ENCODE measurements around the gene TIMP3. TPM values are rescaled to one million over a fixed set of nuclear protein-coding genes. Genes with fewer than 3 reads are reported as not detected.

Gene TIMP3
- total and polyA plus RNA-seq, 10 donors: 19.7 to 689 (median 367) TPM

GRCh38 chr22:32760396-32760795, 41.1 kb upstream of the TIMP3 start:
- H3K4me1 ChIP-seq: peaks cover 0 to 35% (median 13%) of the 10 kb centered on the region in 6 donors
- WGBS, 5 donors: 67 to 83% (median 75%) methylated on average over 6 of the region's 6 CpGs
- peak overlapping the region in 4 of 8 donors; percentile 54 to 76 (median 74) for H3K27ac ChIP-seq
- no peak for TF ChIP-seq POLR2AphosphoS5 (IDR thresholded peaks at IDR 0.05)
- no peak for TF ChIP-seq CTCF (IDR thresholded peaks at IDR 0.05 in 8 of 11, conservative IDR thresholded peaks at IDR 0.05 in 3 of 11)
- TF ChIP-seq POLR2A (IDR thresholded peaks at IDR 0.05): no peak
- peaks cover 0 to 37% (median 0%) of the 10 kb centered on the region in 7 donors for H3K27me3 ChIP-seq (replicated peaks in 1 of 7)
- H3K4me3 ChIP-seq: no peak overlapping the region
- intact Hi-C loops (cut with DNase I; ENCODE audit: low total_unique reads): no loop called here
- H3K36me3 ChIP-seq: no peaks in the 10 kb centered on the region
- no peaks in the 10 kb centered on the region for H3K9me3 ChIP-seq
- no peak for DNase-seq

GRCh38 chr22:32760815-32761214, 40.7 kb upstream of the TIMP3 start:
- intact Hi-C loops (cut with DNase I; ENCODE audit: low total_unique reads): no loop called here
- WGBS, 5 donors: 33 to 54% (median 38%) methylated on average over 4 of the region's 4 CpGs
- H3K9me3 ChIP-seq: no peaks in the 10 kb centered on the region
- H3K27me3 ChIP-seq (replicated peaks in 1 of 7): peaks cover 0 to 38% (median 0%) of the 10 kb centered on the region in 7 donors
- H3K27ac ChIP-seq: peak overlapping the region in 4 of 8 donors; percentile 54 to 76 (median 74)
- DNase-seq: no peak
- TF ChIP-seq POLR2AphosphoS5 (IDR thresholded peaks at IDR 0.05) (peak; percentile 10 to 84 (median 80)), CTCF (IDR thresholded peaks at IDR 0.05 in 8 of 11, conservative IDR thresholded peaks at IDR 0.05 in 3 of 11) (no peak)
- H3K36me3 ChIP-seq: no peaks in the 10 kb centered on the region
- no peak overlapping the region for H3K4me3 ChIP-seq
- peaks cover 0 to 39% (median 13%) of the 10 kb centered on the region in 6 donors for H3K4me1 ChIP-seq

- Histone ChIP-seq H3K27ac (peak overlapping the region in 4 of 8 donors; percentile 32 to 76 (median 74)), H3K9me3 (no peaks in the 10 kb centered on the region), H3K4me3 (no peak overlapping the region), H3K27me3 (replicated peaks in 1 of 7) (peaks cover 0 to 38% (median 0%) of the 10 kb centered on the region in 7 donors), H3K4me1 (peaks cover 0 to 39% (median 13%) of the 10 kb centered on the region in 6 donors), H3K36me3 (no peaks in the 10 kb centered on the region)
- no peak for DNase-seq
- intact Hi-C loops (cut with DNase I; ENCODE audit: low total_unique reads): no loop called here
- no peak for TF ChIP-seq CTCF (IDR thresholded peaks at IDR 0.05 in 8 of 11, conservative IDR thresholded peaks at IDR 0.05 in 3 of 11)
- no peak for TF ChIP-seq POLR2AphosphoS5 (IDR thresholded peaks at IDR 0.05)
- no peak for TF ChIP-seq POLR2A (IDR thresholded peaks at IDR 0.05)
- 24 to 55% (median 28%) methylated on average over 9 of the region's 9 CpGs for WGBS, 5 donors
Observed at GRCh38 chr22:32761251-32761903, 40.1 kb upstream of the TIMP3 start.

- H3K27me3 ChIP-seq (replicated peaks in 1 of 7): peaks cover 0 to 38% (median 0%) of the 10 kb centered on the region in 7 donors
- TF ChIP-seq CTCF (IDR thresholded peaks at IDR 0.05 in 8 of 11, conservative IDR thresholded peaks at IDR 0.05 in 3 of 11) (no peak), POLR2A (IDR thresholded peaks at IDR 0.05) (no peak), POLR2AphosphoS5 (IDR thresholded peaks at IDR 0.05) (peak in 1 of 3 donors; percentile 47)
- H3K9me3 ChIP-seq: peaks cover 0 to 9% (median 0%) of the 10 kb centered on the region in 8 donors
- DNase-seq: no peak
- 44 to 62% (median 53%) methylated on average over 16 of the region's 16 CpGs for WGBS, 5 donors
- peak overlapping the region; percentile 36 to 83 (median 66) for H3K27ac ChIP-seq
- peaks cover 0 to 39% (median 13%) of the 10 kb centered on the region in 6 donors for H3K4me1 ChIP-seq
- no peak overlapping the region for H3K4me3 ChIP-seq
- intact Hi-C loops (cut with DNase I; ENCODE audit: low total_unique reads): no loop called here
- no peaks in the 10 kb centered on the region for H3K36me3 ChIP-seq
Observed at GRCh38 chr22:32764330-32765131, 37.0 kb upstream of the TIMP3 start.

Measured in spleen (tissue), 11 donors.